HepG2 (cell line): ENCODE results near the gene MOK. TPM values are rescaled to one million over a fixed set of nuclear protein-coding genes. Genes with fewer than 3 reads are reported as not detected.
"Not testable (repeated sequence)": the region's sequence is repeated elsewhere in the genome, so short reads cannot be mapped to it uniquely, and the experiment has no call there.

ENCODE experiments used
- ATAC-seq: fragments of 200-7000 bp; cut with Tn5 transposase; 3 replicates; pipeline ENCODE4 v1.9.1; 2020; ENCODE audit warnings: mild to moderate bottlenecking, moderate library complexity
- BruUV-seq: library from RNA; stranded (reverse); fragments of 400-500 nt; replicated peaks from 2 replicates; lab custom pipeline; 2021; lab: Mats Ljungman, UMichigan
- CTCF ChIA-PET: fragments of 300-600 bp; formaldehyde crosslinking; extraction: SDS; loops from one replicate; lab custom pipeline; 2021; ENCODE audit warnings: low total read pairs, inconsistent platforms, low intra/inter-chr PET ratio; lab: Yijun Ruan, JAX
- POLR2A ChIA-PET: fragments of 350-600 bp; sonication (Branson Sonifier 250); formaldehyde crosslinking; loops from one replicate; lab custom pipeline; 2020; ENCODE audit warnings: antibody characterized with exemption, inconsistent platforms; lab: Yijun Ruan, JAX
- DNase-seq: peaks from one replicate; pipeline ENCODE4 v3.0.0-alpha.2; 2015; ENCODE audit warnings: low spot score
- FAIRE-seq: peaks from 3 replicates; lab custom pipeline; 2011; peaks lifted over from hg19 to GRCh38; lab: Jason Lieb, UNC
- H2AFZ ChIP-seq: one replicate; pipeline ENCODE4 v1.6.1; 2011; ENCODE audit warnings: low read length, inconsistent platforms
- H3K27ac ChIP-seq: fragments of 300-600 bp; 3 replicates; pipeline ENCODE4 v1.8.0; 2011; ENCODE audit warnings: mixed run types, mild to moderate bottlenecking, mixed read lengths, low read length, inconsistent platforms; ENCODE audit not compliant: insufficient read depth; ENCODE audit errors: extremely low read length
- H3K27me3 ChIP-seq, 2 experiments: fragments of 200-600 bp in 1 of 2; 2 replicates in 1 of 2; 3 replicates in 1 of 2; pipeline versions ENCODE4 v1.6.0 to v1.8.0; 2011; ENCODE audit warnings: low read length in 2 of 2, mild to moderate bottlenecking in 2 of 2, moderate library complexity in 2 of 2, inconsistent platforms in 1 of 2; ENCODE audit not compliant: insufficient read depth in 2 of 2, control insufficient read depth in 1 of 2
- H3K36me3 ChIP-seq, 2 experiments: fragments of 200-600 bp in 1 of 2; replicated peaks in 1 of 2; 2 replicates in 1 of 2; 3 replicates in 1 of 2; pipeline versions ENCODE4 v1.5.1 to v1.8.0; 2011; ENCODE audit warnings: low read length in 2 of 2, inconsistent platforms in 1 of 2; ENCODE audit not compliant: insufficient read depth in 2 of 2, control insufficient read depth in 1 of 2
- H3K4me1 ChIP-seq: 2 replicates; pipeline ENCODE4 v1.5.1; 2012; ENCODE audit warnings: low read length, inconsistent platforms; ENCODE audit not compliant: insufficient read depth
- H3K4me2 ChIP-seq: 2 replicates; pipeline ENCODE4 v1.6.0; 2011; ENCODE audit warnings: low read depth, low read length, inconsistent platforms
- H3K4me3 ChIP-seq, 3 experiments: fragments of 200-600 bp in 1 of 3; sonication (generic), shearing (Covaris generic) in 1 of 3; replicated peaks in 1 of 3; 2 replicates each; pipeline ENCODE4 v1.5.1; 2011 to 2016; ENCODE audit warnings: low read length in 3 of 3, inconsistent platforms in 2 of 3, low read depth in 2 of 3, mild to moderate bottlenecking in 2 of 3, control low read depth in 1 of 3, mixed read lengths in 1 of 3; ENCODE audit not compliant: insufficient read depth in 1 of 3
- H3K79me2 ChIP-seq: one replicate; pipeline ENCODE4 v1.6.1; 2011; ENCODE audit warnings: low read length, inconsistent platforms; ENCODE audit not compliant: insufficient read depth
- H3K9ac ChIP-seq: 2 replicates; pipeline ENCODE4 v1.6.0; 2011; ENCODE audit warnings: mild to moderate bottlenecking, low read depth, low read length, inconsistent platforms; ENCODE audit not compliant: insufficient read depth
- H3K9me3 ChIP-seq: 2 replicates; pipeline ENCODE4 v1.5.1; 2012; ENCODE audit warnings: mild to moderate bottlenecking, low read length
- H4K20me1 ChIP-seq: 2 replicates; pipeline ENCODE4 v1.6.0; 2011; ENCODE audit warnings: inconsistent platforms, mild to moderate bottlenecking, low read length, moderate library complexity; ENCODE audit not compliant: insufficient read depth
- FOSL1 ChIP-seq: sonication (generic); formaldehyde crosslinking; IDR thresholded peaks from 2 replicates; pipeline ENCODE4 v1.9.0; 2021; ENCODE audit warnings: missing genetic modification reagents, borderline replicate concordance
- FOXO1 ChIP-seq: sonication (generic); formaldehyde crosslinking; IDR thresholded peaks from 2 replicates; pipeline ENCODE4 v1.4.0; 2020; ENCODE audit warnings: missing genetic modification reagents
- HOXA9 ChIP-seq: sonication (generic); formaldehyde crosslinking; IDR thresholded peaks from 2 replicates; pipeline ENCODE4 v1.8.1; 2022; ENCODE audit warnings: missing genetic modification reagents, mild to moderate bottlenecking, moderate library complexity, borderline replicate concordance
- KDM2A ChIP-seq: sonication (generic); formaldehyde crosslinking; IDR thresholded peaks from 2 replicates; pipeline ENCODE4 v1.4.0; 2020; ENCODE audit warnings: low read depth, missing genetic modification reagents, borderline replicate concordance
- KDM5B ChIP-seq: sonication (generic); formaldehyde crosslinking; IDR thresholded peaks from 2 replicates; pipeline ENCODE4 v1.4.0; 2020; ENCODE audit warnings: missing genetic modification reagents, mild to moderate bottlenecking, borderline replicate concordance
- SYNCRIP ChIP-seq: fragments of 200-400 bp; formaldehyde crosslinking; IDR thresholded peaks from 2 replicates; pipeline ENCODE4 v1.6.1; 2018; ENCODE audit warnings: mild to moderate bottlenecking, low read depth, low read length; ENCODE audit not compliant: insufficient read depth
- ZNF501 ChIP-seq: sonication (generic); formaldehyde crosslinking; IDR thresholded peaks from 2 replicates; pipeline ENCODE4 v1.5.1; 2020; ENCODE audit warnings: mild to moderate bottlenecking, moderate library complexity, missing genetic modification reagents
- ZNF552 ChIP-seq: sonication (generic); formaldehyde crosslinking; IDR thresholded peaks from 2 replicates; pipeline ENCODE4 v1.9.0; 2022; ENCODE audit warnings: missing genetic modification reagents, mild to moderate bottlenecking, borderline replicate concordance
- ZNF782 ChIP-seq: sonication (generic); formaldehyde crosslinking; IDR thresholded peaks from 2 replicates; pipeline ENCODE4 v1.4.0; 2020; ENCODE audit warnings: missing genetic modification reagents, mild to moderate bottlenecking, borderline replicate concordance
- WGBS: methylation state at CpG from one replicate; pipeline ENCODE4 v1.1.6; 2017; ENCODE audit warnings: low lambda C conversion rate; 5-methylcytosine and 5-hydroxymethylcytosine counted together
- in situ Hi-C: cut with HindIII; loops from 2 replicates; pipeline ENCODE4 v1.10.0; 2017; ENCODE audit warnings: low pct_unique_long_range_greater_than_20kb; ENCODE audit not compliant: extremely low pct_ligation_motif_present
- intact Hi-C: fragments of 100-400 bp; cut with micrococcal nuclease; formaldehyde crosslinking; loops from one replicate; pipeline ENCODE4 v1.10.0; 2022; ENCODE audit not compliant: unreplicated experiment
- polyA plus RNA-seq, 8 experiments: library from polyadenylated mRNA; depleted of rRNA in 3 of 8; stranded (reverse) in 7 of 8; unstranded in 1 of 8; fragments of >200 nt; fragmentation: Illumina TruSeq in 4 of 8; extraction: Trizol in 4 of 8; gene quantifications; 2 replicates each; pipeline versions ENCODE4 v1.2.1 to v1.2.3, GENCODE V29; 2011 to 2016; ENCODE audit warnings: low read depth in 4 of 8, missing spikeins in 1 of 8, mixed read lengths in 1 of 8; ENCODE audit not compliant: insufficient read depth in 1 of 8
- total RNA-seq, 5 experiments: library from RNA; depleted of rRNA; stranded (reverse); fragments of >200 nt; fragmentation: Illumina TruSeq; extraction: Trizol; gene quantifications; 2 replicates each; pipeline ENCODE4 v1.2.3, GENCODE V29; 2016; ENCODE audit warnings: low read depth in 1 of 5
- TF ChIP-seq, protein P1 (sequence below): IDR thresholded peaks from 2 replicates; pipeline ENCODE4 v1.6.1; 2016
- TF ChIP-seq, protein P2 (sequence below): sonication (generic); formaldehyde crosslinking; IDR thresholded peaks from 2 replicates; pipeline ENCODE4 v1.5.1; 2020; ENCODE audit warnings: mild to moderate bottlenecking, missing genetic modification reagents, borderline replicate concordance

Gene MOK
- total and polyA plus RNA-seq, 2 of the 13 experiments (the other 11 are each of a cell fraction or from before 2014, with no cell fraction given): 15.3 to 16.9 TPM

DNA sequence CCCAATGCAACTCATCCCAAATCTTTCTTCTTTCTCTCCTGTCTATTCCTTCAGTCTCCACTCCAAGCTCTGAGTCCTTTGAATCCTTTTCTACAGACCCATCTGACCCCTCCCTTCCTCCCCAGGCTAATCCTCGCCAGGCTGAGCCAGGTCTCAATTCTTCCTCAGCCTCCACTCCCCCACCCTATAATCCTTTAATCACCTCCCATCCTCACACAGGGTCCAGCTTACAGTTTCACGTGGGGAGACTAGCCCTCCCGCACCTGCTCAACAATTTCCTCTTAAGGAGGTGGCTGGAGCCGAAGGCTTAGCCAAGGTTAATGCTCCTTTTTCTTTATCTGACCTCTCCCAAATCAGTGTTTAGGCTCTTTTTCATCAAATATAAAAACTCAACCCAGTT, 63.8 kb downstream of the MOK start (continued):
- TF ChIP-seq, protein P1, sequence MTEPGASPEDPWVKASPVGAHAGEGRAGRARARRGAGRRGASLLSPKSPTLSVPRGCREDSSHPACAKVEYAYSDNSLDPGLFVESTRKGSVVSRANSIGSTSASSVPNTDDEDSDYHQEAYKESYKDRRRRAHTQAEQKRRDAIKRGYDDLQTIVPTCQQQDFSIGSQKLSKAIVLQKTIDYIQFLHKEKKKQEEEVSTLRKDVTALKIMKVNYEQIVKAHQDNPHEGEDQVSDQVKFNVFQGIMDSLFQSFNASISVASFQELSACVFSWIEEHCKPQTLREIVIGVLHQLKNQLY (CRISPR knock-in tag): no peak
- no peak for TF ChIP-seq SYNCRIP
- no peak for TF ChIP-seq HOXA9 (CRISPR knock-in tag)
- TF ChIP-seq ZNF501 (CRISPR knock-in tag): no peak

DNA sequence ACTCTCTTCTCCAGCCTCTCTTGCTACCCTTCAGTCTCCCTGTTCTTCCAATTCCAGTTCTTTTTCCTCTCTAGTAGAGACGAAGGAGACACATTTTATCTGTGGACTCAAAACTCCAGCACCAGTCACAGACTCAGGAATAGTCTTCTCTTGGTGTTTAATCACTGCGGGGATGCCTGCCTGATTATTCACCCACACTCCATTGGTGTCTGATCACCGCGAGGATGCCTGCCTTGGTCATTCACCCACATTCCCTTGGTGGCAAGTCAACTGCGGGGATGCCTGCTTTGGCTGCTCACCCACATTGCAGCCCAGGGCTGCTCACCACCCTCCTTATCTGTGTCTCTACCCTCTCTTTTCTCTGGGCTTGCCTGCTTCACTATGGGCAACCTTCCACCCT, 64.5 kb downstream of the MOK start:
- H3K36me3 ChIP-seq, POLR2A ChIA-PET, ATAC-seq, H3K9ac ChIP-seq, H4K20me1 ChIP-seq, DNase-seq, FAIRE-seq, H2AFZ ChIP-seq, H3K9me3 ChIP-seq, H3K4me1 ChIP-seq, BruUV-seq, H3K79me2 ChIP-seq, H3K27ac ChIP-seq, H3K27me3 ChIP-seq, intact Hi-C loops, in situ Hi-C loops, CTCF ChIA-PET, H3K4me3 ChIP-seq, H3K4me2 ChIP-seq: not testable (repeated sequence)
- WGBS: 92% methylated on average over 2 of the region's 5 CpGs

DNA sequence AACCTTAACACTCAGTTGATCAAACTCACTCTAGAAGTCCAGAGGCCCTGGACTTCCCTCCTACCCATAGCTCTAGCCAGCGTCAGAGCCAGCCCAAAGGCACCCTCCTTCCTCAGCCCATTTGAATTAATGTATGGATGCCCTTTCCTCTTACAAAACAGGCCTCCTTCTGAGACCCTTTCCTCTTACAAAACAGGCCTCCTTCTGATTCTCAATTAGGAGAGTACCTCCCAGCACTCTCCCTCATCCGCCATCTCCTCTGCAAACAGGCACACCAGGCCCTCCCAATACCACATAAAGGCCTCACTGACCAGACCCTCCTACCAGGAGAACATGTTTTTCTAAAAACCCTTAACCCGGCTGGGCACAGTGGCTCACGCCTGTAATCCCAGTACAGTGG, 65.7 kb downstream of the MOK start:
- ChIA-PET CTCF (no interaction called here), POLR2A (no interaction called here)
- FAIRE-seq: no peak
- BruUV-seq: no TSS peak
- intact Hi-C loops (no loop called here), in situ Hi-C loops (loop anchor here (5.0 kb wide), 1 partner anchor 73 kb away; no protein-coding TSS in a partner anchor)
- H3K9ac ChIP-seq: no peak overlapping the region
- no peaks in the 10 kb centered on the region for H3K79me2 ChIP-seq
- H4K20me1 ChIP-seq: no peaks in the 10 kb centered on the region
- no peak overlapping the region for H3K4me2 ChIP-seq
- no peaks in the 10 kb centered on the region for H3K9me3 ChIP-seq
- DNase-seq: no peak
- H2AFZ ChIP-seq: no peak overlapping the region
- no peaks in the 10 kb centered on the region for H3K36me3 ChIP-seq
- H3K4me1 ChIP-seq: peaks cover 15% of the 10 kb centered on the region; the same call in 1 of the 2 replicates
- ATAC-seq: no peak
- H3K27ac ChIP-seq: no peak overlapping the region
- no peaks in the 10 kb centered on the region for H3K27me3 ChIP-seq
- no peak overlapping the region for H3K4me3 ChIP-seq
- WGBS: 90% methylated on average over 4 of the region's 4 CpGs
- TF ChIP-seq FOXO1 (CRISPR knock-in tag) (no peak), KDM2A (CRISPR knock-in tag) (no peak), ZNF782 (CRISPR knock-in tag) (no peak), KDM5B (CRISPR knock-in tag) (no peak), FOSL1 (CRISPR knock-in tag) (no peak), ZNF552 (CRISPR knock-in tag) (no peak)
- TF ChIP-seq, protein P2, sequence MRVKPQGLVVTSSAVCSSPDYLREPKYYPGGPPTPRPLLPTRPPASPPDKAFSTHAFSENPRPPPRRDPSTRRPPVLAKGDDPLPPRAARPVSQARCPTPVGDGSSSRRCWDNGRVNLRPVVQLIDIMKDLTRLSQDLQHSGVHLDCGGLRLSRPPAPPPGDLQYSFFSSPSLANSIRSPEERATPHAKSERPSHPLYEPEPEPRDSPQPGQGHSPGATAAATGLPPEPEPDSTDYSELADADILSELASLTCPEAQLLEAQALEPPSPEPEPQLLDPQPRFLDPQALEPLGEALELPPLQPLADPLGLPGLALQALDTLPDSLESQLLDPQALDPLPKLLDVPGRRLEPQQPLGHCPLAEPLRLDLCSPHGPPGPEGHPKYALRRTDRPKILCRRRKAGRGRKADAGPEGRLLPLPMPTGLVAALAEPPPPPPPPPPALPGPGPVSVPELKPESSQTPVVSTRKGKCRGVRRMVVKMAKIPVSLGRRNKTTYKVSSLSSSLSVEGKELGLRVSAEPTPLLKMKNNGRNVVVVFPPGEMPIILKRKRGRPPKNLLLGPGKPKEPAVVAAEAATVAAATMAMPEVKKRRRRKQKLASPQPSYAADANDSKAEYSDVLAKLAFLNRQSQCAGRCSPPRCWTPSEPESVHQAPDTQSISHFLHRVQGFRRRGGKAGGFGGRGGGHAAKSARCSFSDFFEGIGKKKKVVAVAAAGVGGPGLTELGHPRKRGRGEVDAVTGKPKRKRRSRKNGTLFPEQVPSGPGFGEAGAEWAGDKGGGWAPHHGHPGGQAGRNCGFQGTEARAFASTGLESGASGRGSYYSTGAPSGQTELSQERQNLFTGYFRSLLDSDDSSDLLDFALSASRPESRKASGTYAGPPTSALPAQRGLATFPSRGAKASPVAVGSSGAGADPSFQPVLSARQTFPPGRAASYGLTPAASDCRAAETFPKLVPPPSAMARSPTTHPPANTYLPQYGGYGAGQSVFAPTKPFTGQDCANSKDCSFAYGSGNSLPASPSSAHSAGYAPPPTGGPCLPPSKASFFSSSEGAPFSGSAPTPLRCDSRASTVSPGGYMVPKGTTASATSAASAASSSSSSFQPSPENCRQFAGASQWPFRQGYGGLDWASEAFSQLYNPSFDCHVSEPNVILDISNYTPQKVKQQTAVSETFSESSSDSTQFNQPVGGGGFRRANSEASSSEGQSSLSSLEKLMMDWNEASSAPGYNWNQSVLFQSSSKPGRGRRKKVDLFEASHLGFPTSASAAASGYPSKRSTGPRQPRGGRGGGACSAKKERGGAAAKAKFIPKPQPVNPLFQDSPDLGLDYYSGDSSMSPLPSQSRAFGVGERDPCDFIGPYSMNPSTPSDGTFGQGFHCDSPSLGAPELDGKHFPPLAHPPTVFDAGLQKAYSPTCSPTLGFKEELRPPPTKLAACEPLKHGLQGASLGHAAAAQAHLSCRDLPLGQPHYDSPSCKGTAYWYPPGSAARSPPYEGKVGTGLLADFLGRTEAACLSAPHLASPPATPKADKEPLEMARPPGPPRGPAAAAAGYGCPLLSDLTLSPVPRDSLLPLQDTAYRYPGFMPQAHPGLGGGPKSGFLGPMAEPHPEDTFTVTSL (CRISPR knock-in tag): no peak
